H1 (cell line): ENCODE data around the gene PHACTR1. TPM values are rescaled to one million over a fixed set of nuclear protein-coding genes. Genes with fewer than 3 reads are reported as not detected.

Experiments used
- CTCF ChIA-PET: fragments of 300-600 bp; sonication (Branson Sonifier 250); formaldehyde crosslinking; loops from one replicate; lab custom pipeline; 2021; ENCODE audit not compliant: partially characterized antibody; lab: Charles Lee
- POLR2A ChIA-PET: fragments of 300-600 bp; sonication (Branson Sonifier 250); formaldehyde crosslinking; loops from one replicate; lab custom pipeline; 2021; ENCODE audit warnings: inconsistent platforms; ENCODE audit not compliant: partially characterized antibody; lab: Charles Lee
- DNase-seq, 2 experiments: peaks; one replicate each; pipeline versions ENCODE4 v3.0.0 to v3.0.0-alpha.2; 2010 to 2022; ENCODE audit warnings: low spot score in 2 of 2, low read depth in 1 of 2, mixed read lengths in 1 of 2
- FAIRE-seq: peaks from 2 replicates; lab custom pipeline; 2011; peaks lifted over from hg19 to GRCh38; lab: Jason Lieb, UNC
- H2AFZ ChIP-seq: 2 replicates; pipeline ENCODE4 v1.8.1; 2012; ENCODE audit warnings: low read length, inconsistent platforms
- H2AK5ac ChIP-seq: 2 replicates; pipeline ENCODE4 v1.6.1; 2013; ENCODE audit warnings: low read depth, low read length
- H2BK120ac ChIP-seq: replicated peaks from 2 replicates; pipeline ENCODE3; 2013; ENCODE audit warnings: low read depth, low read length, inconsistent platforms
- H2BK12ac ChIP-seq: 2 replicates; pipeline ENCODE4 v1.6.1; 2013; ENCODE audit warnings: low read depth, low read length
- H2BK15ac ChIP-seq: 2 replicates; pipeline ENCODE4 v1.6.1; 2013; ENCODE audit warnings: low read length
- H2BK20ac ChIP-seq: 2 replicates; pipeline ENCODE4 v1.6.1; 2013; ENCODE audit warnings: low read length
- H2BK5ac ChIP-seq: 2 replicates; pipeline ENCODE4 v1.6.1; 2013; ENCODE audit warnings: low read depth, low read length
- H3K14ac ChIP-seq: 2 replicates; pipeline ENCODE4 v1.6.1; 2013; ENCODE audit warnings: inconsistent platforms; ENCODE audit not compliant: insufficient read length
- H3K18ac ChIP-seq: 2 replicates; pipeline ENCODE4 v1.6.1; 2013; ENCODE audit warnings: low read length; ENCODE audit errors: extremely low read depth
- H3K23ac ChIP-seq: 2 replicates; pipeline ENCODE4 v1.6.1; 2013; ENCODE audit warnings: inconsistent platforms; ENCODE audit not compliant: insufficient read length
- H3K23me2 ChIP-seq: 2 replicates; pipeline ENCODE4 v1.6.1; 2013; ENCODE audit warnings: low read depth, low read length
- H3K27ac ChIP-seq: 2 replicates; pipeline ENCODE4 v1.6.1; 2011; ENCODE audit warnings: low read depth, low read length, inconsistent platforms
- H3K27me3 ChIP-seq, 4 experiments: replicated peaks in 1 of 4; 1 replicate in 1 of 4; 2 replicates in 3 of 4; pipeline versions ENCODE4 v1.6.1 to v1.8.1; 2011 to 2013; ENCODE audit warnings: low read length in 3 of 4, mild to moderate bottlenecking in 3 of 4, inconsistent platforms in 2 of 4, mixed read lengths in 2 of 4, moderate library complexity in 1 of 4; ENCODE audit not compliant: control insufficient read depth in 3 of 4, insufficient read depth in 3 of 4; ENCODE audit errors: extremely low read depth in 1 of 4
- H3K36me3 ChIP-seq, 4 experiments: 2 replicates each; pipeline versions ENCODE4 v1.6.1 to v1.8.1; 2011 to 2013; ENCODE audit warnings: mild to moderate bottlenecking in 4 of 4, low read length in 3 of 4, moderate library complexity in 2 of 4, control low read depth in 1 of 4, inconsistent platforms in 1 of 4; ENCODE audit not compliant: insufficient read depth in 4 of 4, control insufficient read depth in 2 of 4
- H3K4ac ChIP-seq: replicated peaks from 2 replicates; pipeline ENCODE3; 2013; ENCODE audit warnings: low read length, low read depth, mixed read lengths, inconsistent platforms; ENCODE audit not compliant: insufficient read length
- H3K4me1 ChIP-seq, 4 experiments: replicated peaks in 1 of 4; 1 replicate in 1 of 4; 2 replicates in 3 of 4; pipeline versions ENCODE4 v1.6.1 to v1.8.1; 2011 to 2013; ENCODE audit warnings: low read length in 3 of 4, inconsistent platforms in 2 of 4, mixed read lengths in 1 of 4; ENCODE audit not compliant: insufficient read depth in 4 of 4, control insufficient read depth in 3 of 4
- H3K4me2 ChIP-seq, 2 experiments: 2 replicates each; pipeline versions ENCODE4 v1.6.1 to v1.8.1; 2011 to 2013; ENCODE audit warnings: low read depth in 2 of 2, low read length in 2 of 2, control low read depth in 1 of 2, inconsistent platforms in 1 of 2, mild to moderate bottlenecking in 1 of 2; ENCODE audit not compliant: insufficient read depth in 1 of 2
- H3K4me3 ChIP-seq, 4 experiments: fragments of 200-600, 300-600 bp in 1 of 4; sonication (generic), shearing (Covaris generic), sonication (Bioruptor Twin) in 1 of 4; 2 replicates each; pipeline versions ENCODE4 v1.5.1 to v1.8.1; 2011 to 2016; ENCODE audit warnings: low read length in 4 of 4, low read depth in 3 of 4, control low read depth in 2 of 4, inconsistent platforms in 2 of 4, mild to moderate bottlenecking in 2 of 4, mixed read lengths in 1 of 4, moderate library complexity in 1 of 4; ENCODE audit not compliant: insufficient read depth in 2 of 4; ENCODE audit errors: extremely low read depth in 1 of 4
- H3K56ac ChIP-seq: replicated peaks from 2 replicates; pipeline ENCODE3; 2013; ENCODE audit warnings: low read depth, mild to moderate bottlenecking, mixed read lengths, low read length, inconsistent platforms; ENCODE audit not compliant: insufficient read length
- H3K79me1 ChIP-seq: 2 replicates; pipeline ENCODE4 v1.6.1; 2013; ENCODE audit warnings: low read depth, low read length, control low read depth
- H3K79me2 ChIP-seq, 2 experiments: 2 replicates each; pipeline versions ENCODE4 v1.6.1 to v1.8.1; 2012 to 2013; ENCODE audit warnings: low read length in 2 of 2, mild to moderate bottlenecking in 2 of 2, inconsistent platforms in 1 of 2; ENCODE audit not compliant: insufficient read depth in 2 of 2, control insufficient read depth in 1 of 2
- H3K9ac ChIP-seq, 4 experiments: replicated peaks in 1 of 4; 1 replicate in 1 of 4; 2 replicates in 3 of 4; pipeline versions ENCODE4 v1.6.1 to v1.8.1; 2011 to 2013; ENCODE audit warnings: low read depth in 3 of 4, low read length in 3 of 4, control low read depth in 2 of 4, mild to moderate bottlenecking in 2 of 4, moderate library complexity in 2 of 4, inconsistent platforms in 1 of 4; ENCODE audit errors: extremely low read depth in 1 of 4
- H3K9me3 ChIP-seq, 2 experiments: 2 replicates each; pipeline versions ENCODE4 v1.6.1 to v1.8.1; 2012 to 2013; ENCODE audit warnings: mild to moderate bottlenecking in 2 of 2, moderate library complexity in 2 of 2, control low read depth in 1 of 2, inconsistent platforms in 1 of 2, low read depth in 1 of 2, low read length in 1 of 2, mixed read lengths in 1 of 2; ENCODE audit not compliant: insufficient read depth in 2 of 2
- H4K20me1 ChIP-seq, 2 experiments: replicated peaks in 1 of 2; 2 replicates each; pipeline versions ENCODE3 to v1.8.1; 2011 to 2013; ENCODE audit warnings: inconsistent platforms in 2 of 2, low read length in 2 of 2, mild to moderate bottlenecking in 1 of 2; ENCODE audit not compliant: insufficient read depth in 2 of 2, control insufficient read depth in 1 of 2
- H4K5ac ChIP-seq: 2 replicates; pipeline ENCODE4 v1.6.1; 2013; ENCODE audit warnings: low read length, low read depth, mixed read lengths, inconsistent platforms; ENCODE audit not compliant: insufficient read length
- H4K8ac ChIP-seq: 2 replicates; pipeline ENCODE4 v1.8.0; 2013; ENCODE audit warnings: mild to moderate bottlenecking, moderate library complexity, low read length, inconsistent platforms; ENCODE audit not compliant: insufficient read depth; ENCODE audit errors: extremely low read depth
- H4K91ac ChIP-seq: replicated peaks from 2 replicates; pipeline ENCODE3; 2013; ENCODE audit warnings: low read length, mixed read lengths, inconsistent platforms; ENCODE audit not compliant: insufficient read length
- CEBPB ChIP-seq: IDR thresholded peaks from 2 replicates; pipeline ENCODE4 v1.6.1; 2012; ENCODE audit warnings: low read depth, low read length
- HDAC2 ChIP-seq, 2 experiments: fragments of 300-600 bp in 1 of 2; sonication (generic) in 1 of 2; IDR thresholded peaks; 2 replicates each; pipeline ENCODE4 v1.6.1; 2011 to 2012; ENCODE audit warnings: low read depth in 2 of 2, low read length in 2 of 2, mild to moderate bottlenecking in 2 of 2, moderate library complexity in 2 of 2, borderline replicate concordance in 1 of 2, inconsistent platforms in 1 of 2
- HDAC6 ChIP-seq: IDR thresholded peaks from one replicate; pipeline ENCODE4 v1.7.1; 2012; ENCODE audit warnings: low read depth, mild to moderate bottlenecking, inconsistent platforms, low read length, moderate library complexity
- JUND ChIP-seq: IDR thresholded peaks from 2 replicates; pipeline ENCODE4 v1.6.1; 2011; ENCODE audit warnings: mild to moderate bottlenecking, improper control_type of control experiment, low read length
- MAFK ChIP-seq: IDR thresholded peaks from 2 replicates; pipeline ENCODE4 v1.6.1; 2012; ENCODE audit warnings: low read depth, mild to moderate bottlenecking, improper control_type of control experiment, low read length
- NANOG ChIP-seq: IDR thresholded peaks from 2 replicates; pipeline ENCODE4 v1.6.1; 2011; ENCODE audit warnings: low read length, low read depth, mild to moderate bottlenecking, inconsistent platforms; ENCODE audit not compliant: insufficient read depth, poor library complexity, severe bottlenecking
- PHF8 ChIP-seq: fragments of 200-600 bp; sonication (generic); conservative IDR thresholded peaks from 2 replicates; pipeline ENCODE4 v1.7.1; 2012; ENCODE audit warnings: low read depth, mild to moderate bottlenecking, inconsistent platforms, low read length, moderate library complexity
- SP2 ChIP-seq: IDR thresholded peaks from 2 replicates; pipeline ENCODE4 v1.6.1; 2012; ENCODE audit warnings: mild to moderate bottlenecking, low read length, inconsistent platforms
- SRF ChIP-seq: IDR thresholded peaks from 2 replicates; pipeline ENCODE4 v1.6.1; 2011; ENCODE audit warnings: mild to moderate bottlenecking, low read depth, low read length, moderate library complexity
- TAF1 ChIP-seq: IDR thresholded peaks from 2 replicates; pipeline ENCODE4 v1.6.1; 2011; ENCODE audit warnings: mild to moderate bottlenecking, low read depth, low read length
- TEAD4 ChIP-seq: IDR thresholded peaks from 2 replicates; pipeline ENCODE4 v1.6.1; 2012; ENCODE audit warnings: low read depth, low read length, inconsistent platforms, mixed read lengths
- WGBS, 2 experiments: shearing (Covaris generic) in 1 of 2; methylation state at CpG; one replicate each; pipeline versions ENCODE4 v1.1.6 to v1.1.7; 2013 to 2015; ENCODE audit warnings: low lambda C conversion rate in 2 of 2, mixed read lengths in 2 of 2, inconsistent platforms in 1 of 2, low coverage in 1 of 2, missing lambda C conversion rate in 1 of 2; ENCODE audit not compliant: insufficient replicate concordance in 2 of 2, insufficient coverage in 1 of 2, insufficient read length in 1 of 2; ENCODE audit errors: extremely low coverage in 1 of 2, missing lambda C conversion rate in 1 of 2; 5-methylcytosine and 5-hydroxymethylcytosine counted together
- polyA plus RNA-seq, 7 experiments: library from polyadenylated mRNA; depleted of rRNA in 3 of 7; stranded (reverse) in 5 of 7; unstranded in 2 of 7; fragments of >200 nt in 5 of 7; fragments of 200-250 nt in 2 of 7; gene quantifications; 1 replicate in 5 of 7; 2 replicates in 1 of 7; 4 replicates in 1 of 7; pipeline versions ENCODE4 v1.2.1 to v1.2.3, GENCODE V29; 2011 to 2013; ENCODE audit warnings: missing spikeins in 2 of 7, mixed read lengths in 2 of 7
- total RNA-seq: library from RNA; stranded (reverse); fragmentation: NEBNext Ultra II Directional; extraction: Animal tissue kit (Norgen Biotek cat#: 25700); gene quantifications from 2 replicates; pipeline ENCODE4 v1.2.1, GENCODE V29; 2021
- TF ChIP-seq, protein P1 (sequence below): IDR thresholded peaks from 2 replicates; pipeline ENCODE4 v1.6.1; 2012; ENCODE audit warnings: inconsistent platforms

Gene PHACTR1
- total and polyA plus RNA-seq, 2 of the 8 experiments (the other 6 are each of a cell fraction or from before 2014, with no cell fraction given): 3.9 to 17.1 TPM

DNA sequence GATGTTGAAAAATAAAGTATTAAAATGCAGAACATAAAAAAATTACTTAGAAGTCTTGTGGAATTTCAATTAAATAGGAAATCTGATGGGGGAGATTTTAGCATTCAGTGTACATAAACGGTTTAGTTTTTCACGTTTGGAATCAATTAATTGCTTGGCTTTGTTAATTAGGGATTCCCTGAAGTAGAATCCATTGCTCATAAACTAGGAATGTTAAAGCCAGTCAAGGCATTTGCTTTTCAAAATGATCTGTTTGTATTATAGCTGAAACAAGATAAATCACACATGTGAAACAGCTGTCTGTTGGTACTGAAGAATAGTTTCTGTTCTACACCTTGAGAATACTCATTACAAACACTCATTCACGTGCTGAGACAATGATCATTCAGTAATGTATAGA, 313.8 kb downstream of the PHACTR1 start:
- ChIA-PET POLR2A (no interaction called here), CTCF (no interaction called here)
- Histone ChIP-seq H3K27me3 (no peaks in the 10 kb centered on the region), H3K14ac (no peak overlapping the region), H3K79me2 (no peaks in the 10 kb centered on the region), H2BK120ac (no peak overlapping the region), H4K91ac (no peak overlapping the region), H3K27ac (no peak overlapping the region), H3K23me2 (no peaks in the 10 kb centered on the region), H3K56ac (no peak overlapping the region), H3K4me2 (no peak overlapping the region), H2BK20ac (no peak overlapping the region), H3K9me3 (no peaks in the 10 kb centered on the region), H3K23ac (no peak overlapping the region), H2BK15ac (no peak overlapping the region), H4K8ac (no peak overlapping the region), H2BK12ac (no peak overlapping the region), H2BK5ac (no peak overlapping the region), H3K4ac (no peak overlapping the region), H3K9ac (no peak overlapping the region), H4K20me1 (no peaks in the 10 kb centered on the region), H4K5ac (no peak overlapping the region), H3K79me1 (0 out of 2 replicates have a peak, but pooled peaks cover 2% of the 10 kb centered on the region), H2AFZ (no peak overlapping the region), H3K18ac (no peak overlapping the region), H3K36me3 (no peaks in the 10 kb centered on the region), H3K4me1 (peaks cover 0 to 3% (median 0%) of the 10 kb centered on the region in 4 experiments; a peak in 1 of 7 replicates), H2AK5ac (no peak overlapping the region), H3K4me3 (no peak overlapping the region)
- TF ChIP-seq TEAD4 (no peak), CEBPB (no peak), SRF (no peak), SP2 (no peak), HDAC2 (IDR thresholded peaks at IDR 0.05; ENCODE audit: borderline replicate concordance in 1 of 2, low read depth in 2 of 2, low read length in 2 of 2) (no peak), NANOG (no peak), MAFK (no peak), PHF8 (no peak), HDAC6 (no peak), TAF1 (no peak), JUND (no peak)
- TF ChIP-seq, protein P1, sequence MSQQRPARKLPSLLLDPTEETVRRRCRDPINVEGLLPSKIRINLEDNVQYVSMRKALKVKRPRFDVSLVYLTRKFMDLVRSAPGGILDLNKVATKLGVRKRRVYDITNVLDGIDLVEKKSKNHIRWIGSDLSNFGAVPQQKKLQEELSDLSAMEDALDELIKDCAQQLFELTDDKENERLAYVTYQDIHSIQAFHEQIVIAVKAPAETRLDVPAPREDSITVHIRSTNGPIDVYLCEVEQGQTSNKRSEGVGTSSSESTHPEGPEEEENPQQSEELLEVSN: no peak
- 54% methylated on average over 3 of the region's 3 CpGs; no CpG with 5 or more reads in 1 of the 2 experiments for WGBS, 2 experiments
- DNase-seq: no peak
- no peak for FAIRE-seq
